Vagina (tissue), 2 donors: ENCODE measurements around the gene AKR1E2.

ENCODE experiments used
- POLR2AphosphoS5 ChIP-seq, 2 donors: sonication (generic); formaldehyde crosslinking; IDR thresholded peaks; one replicate each; pipeline ENCODE4 v1.9.0; 2017; ENCODE audit warnings: antibody characterized with exemption in 2 of 2, mild to moderate bottlenecking in 2 of 2, low read depth in 1 of 2; ENCODE audit not compliant: insufficient read depth in 1 of 2
- TF ChIP-seq, protein P1 (sequence below), 3 experiments: fragments of 450-650 bp in 2 of 3; fragments of 200-600 bp in 1 of 3; sonication (generic) in 1 of 3; IDR thresholded peaks; one replicate each; pipeline ENCODE4 v1.5.1; 2017 to 2019; ENCODE audit warnings: antibody characterized with exemption in 3 of 3, mild to moderate bottlenecking in 2 of 3, moderate library complexity in 2 of 3

DNA sequence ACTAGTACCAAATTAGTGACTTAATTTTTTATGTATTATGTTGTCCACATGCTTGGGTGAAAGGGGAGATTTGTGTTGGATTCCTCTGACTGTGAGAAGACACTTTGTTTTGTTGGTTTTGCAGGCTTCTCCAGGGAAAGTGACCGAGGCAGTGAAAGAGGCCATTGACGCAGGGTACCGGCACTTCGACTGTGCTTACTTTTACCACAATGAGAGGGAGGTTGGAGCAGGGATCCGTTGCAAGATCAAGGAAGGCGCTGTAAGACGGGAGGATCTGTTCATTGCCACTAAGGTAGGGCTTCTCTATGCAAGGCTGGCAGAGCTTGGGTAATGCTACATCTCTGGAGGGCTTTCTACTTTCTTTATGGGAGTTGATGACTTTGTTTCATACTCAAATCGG, 4.5 kb downstream of the AKR1E2 start:
- TF ChIP-seq, protein P1, sequence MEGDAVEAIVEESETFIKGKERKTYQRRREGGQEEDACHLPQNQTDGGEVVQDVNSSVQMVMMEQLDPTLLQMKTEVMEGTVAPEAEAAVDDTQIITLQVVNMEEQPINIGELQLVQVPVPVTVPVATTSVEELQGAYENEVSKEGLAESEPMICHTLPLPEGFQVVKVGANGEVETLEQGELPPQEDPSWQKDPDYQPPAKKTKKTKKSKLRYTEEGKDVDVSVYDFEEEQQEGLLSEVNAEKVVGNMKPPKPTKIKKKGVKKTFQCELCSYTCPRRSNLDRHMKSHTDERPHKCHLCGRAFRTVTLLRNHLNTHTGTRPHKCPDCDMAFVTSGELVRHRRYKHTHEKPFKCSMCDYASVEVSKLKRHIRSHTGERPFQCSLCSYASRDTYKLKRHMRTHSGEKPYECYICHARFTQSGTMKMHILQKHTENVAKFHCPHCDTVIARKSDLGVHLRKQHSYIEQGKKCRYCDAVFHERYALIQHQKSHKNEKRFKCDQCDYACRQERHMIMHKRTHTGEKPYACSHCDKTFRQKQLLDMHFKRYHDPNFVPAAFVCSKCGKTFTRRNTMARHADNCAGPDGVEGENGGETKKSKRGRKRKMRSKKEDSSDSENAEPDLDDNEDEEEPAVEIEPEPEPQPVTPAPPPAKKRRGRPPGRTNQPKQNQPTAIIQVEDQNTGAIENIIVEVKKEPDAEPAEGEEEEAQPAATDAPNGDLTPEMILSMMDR (IDR thresholded peaks at IDR 0.05), result no peak
- TF ChIP-seq POLR2AphosphoS5 (IDR thresholded peaks at IDR 0.05; ENCODE audit: insufficient read depth in 1 of 2, low read depth in 1 of 2), result no peak
